Measurements from ENCODE around the gene PER3. TPM values are rescaled to one million over a fixed set of nuclear protein-coding genes. Genes with fewer than 3 reads are reported as not detected.

Gene PER3
- polyA plus RNA-seq, 3 donors from 2014 or later, result 1.7 to 4.7 (median 3.5) TPM

Other genes starting within 250 kb of the PER3 start
- 10 to 100 TPM; 42.1 to 57.9 (median 51.5) TPM for gene VAMP3, start 13.0 kb upstream of the PER3 start, polyA plus RNA-seq
- gene UTS2, start 68.8 kb downstream of the PER3 start, polyA plus RNA-seq, result 10 to 100 TPM; 15.9 to 33.0 (median 20.1) TPM
- gene TNFRSF9, start 156.5 kb downstream of the PER3 start, polyA plus RNA-seq, result 10 to 100 TPM in 2 of 3 donors, 1 to 10 TPM in 1; 6.5 to 21.9 (median 10.9) TPM
- 100 to 1,000 TPM; 400 to 579 (median 427) TPM for gene PARK7, start 177.4 kb downstream of the PER3 start, polyA plus RNA-seq
- 1 to 10 TPM in 1 of 3 donors, under 1 TPM in 1, not detected in 1; 0.33 to 1.1 TPM for gene ERRFI1, start 242.0 kb downstream of the PER3 start, polyA plus RNA-seq

Measured in immature natural killer cell (primary cell).